Stimulated activated CD4-positive, alpha-beta T cell treated with anti-CD3 and anti-CD28 coated beads, Interleukin-2, amount 100 ng/mL, for 4 hours (primary cell): Measurements from ENCODE around the gene SLC37A3.
"Not testable (repeated sequence)": the region's sequence is repeated elsewhere in the genome, so short reads cannot be mapped to it uniquely, and the experiment has no call there.

Experiments
- DNase-seq: peaks from one replicate; pipeline ENCODE4 v3.0.0-alpha.2; 2020; ENCODE audit warnings: low read depth

SLC37A3 gene, protein sequence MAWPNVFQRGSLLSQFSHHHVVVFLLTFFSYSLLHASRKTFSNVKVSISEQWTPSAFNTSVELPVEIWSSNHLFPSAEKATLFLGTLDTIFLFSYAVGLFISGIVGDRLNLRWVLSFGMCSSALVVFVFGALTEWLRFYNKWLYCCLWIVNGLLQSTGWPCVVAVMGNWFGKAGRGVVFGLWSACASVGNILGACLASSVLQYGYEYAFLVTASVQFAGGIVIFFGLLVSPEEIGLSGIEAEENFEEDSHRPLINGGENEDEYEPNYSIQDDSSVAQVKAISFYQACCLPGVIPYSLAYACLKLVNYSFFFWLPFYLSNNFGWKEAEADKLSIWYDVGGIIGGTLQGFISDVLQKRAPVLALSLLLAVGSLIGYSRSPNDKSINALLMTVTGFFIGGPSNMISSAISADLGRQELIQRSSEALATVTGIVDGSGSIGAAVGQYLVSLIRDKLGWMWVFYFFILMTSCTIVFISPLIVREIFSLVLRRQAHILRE

DNA sequence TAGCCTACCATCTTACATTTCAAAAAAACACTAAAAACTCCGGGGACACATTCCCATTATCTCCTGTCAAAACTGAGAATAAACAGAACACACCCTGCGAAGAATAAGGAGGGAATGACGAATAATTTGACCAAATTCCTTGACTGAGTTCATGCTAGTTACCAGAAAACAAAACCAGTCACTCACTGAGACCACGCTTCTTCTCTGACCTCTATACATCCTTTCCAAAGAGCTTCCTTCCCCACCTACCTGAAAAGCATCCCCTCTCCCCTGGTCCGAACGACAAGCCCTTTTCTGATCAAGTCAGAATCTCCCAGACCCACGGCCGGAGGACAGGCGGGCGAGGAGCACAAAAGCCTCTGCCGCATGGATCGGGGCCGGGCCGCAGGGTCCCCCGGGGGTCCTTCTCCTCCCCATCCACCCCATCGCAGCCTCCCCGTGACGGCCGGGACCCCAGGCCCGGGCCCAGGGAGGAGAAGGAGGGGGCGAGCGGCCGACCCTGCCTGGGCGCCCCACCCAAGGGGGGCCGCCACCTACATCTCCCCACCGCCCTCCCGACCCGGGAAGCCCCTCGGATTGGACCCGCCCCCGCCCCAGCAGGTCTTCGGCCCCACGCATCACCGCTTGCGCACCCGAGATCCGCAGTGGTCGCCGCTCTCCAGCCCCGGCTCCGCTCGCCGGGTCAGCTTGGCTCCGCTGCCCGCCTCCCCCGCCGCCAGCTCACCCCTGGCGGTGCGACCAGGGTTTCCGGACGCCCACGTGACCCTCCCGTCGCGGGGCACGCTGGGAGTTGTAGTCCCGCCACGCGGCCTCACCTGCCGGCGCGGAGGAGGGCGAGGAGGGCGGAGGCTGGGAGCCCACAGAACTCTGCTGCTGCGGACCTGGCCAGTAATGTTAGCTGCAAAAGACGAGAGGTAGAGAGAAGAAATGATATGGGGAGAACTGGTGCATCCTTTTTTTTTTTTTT lies at the start of gene SLC37A3:
SLC37A3 (minus strand) TSS at position 747 of the 967 bp plus-strand sequence. CDS start 16,004 bp downstream, outside the sequence.
- peak; percentile 82 for DNase-seq

DNA sequence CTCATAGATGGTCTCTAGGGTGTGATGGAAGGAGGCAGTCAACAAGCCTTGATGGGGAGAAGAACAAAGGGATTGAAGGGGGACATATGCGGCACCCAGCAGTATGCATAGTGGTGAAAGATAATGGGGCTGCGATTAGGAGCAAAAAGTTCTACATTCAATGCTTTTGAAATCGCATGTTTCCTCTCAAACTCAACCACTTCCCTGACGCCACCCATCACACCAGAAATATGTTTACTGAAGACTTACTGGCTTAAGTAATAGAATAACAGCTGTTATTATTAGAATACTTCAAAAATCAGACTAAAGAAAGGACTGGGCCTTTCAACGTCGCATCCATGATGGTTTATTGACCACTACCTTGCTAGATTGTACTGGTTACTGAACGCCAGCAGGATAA lies 49.5 kb upstream of the SLC37A3 start:
- DNase-seq, result no peak

DNA sequence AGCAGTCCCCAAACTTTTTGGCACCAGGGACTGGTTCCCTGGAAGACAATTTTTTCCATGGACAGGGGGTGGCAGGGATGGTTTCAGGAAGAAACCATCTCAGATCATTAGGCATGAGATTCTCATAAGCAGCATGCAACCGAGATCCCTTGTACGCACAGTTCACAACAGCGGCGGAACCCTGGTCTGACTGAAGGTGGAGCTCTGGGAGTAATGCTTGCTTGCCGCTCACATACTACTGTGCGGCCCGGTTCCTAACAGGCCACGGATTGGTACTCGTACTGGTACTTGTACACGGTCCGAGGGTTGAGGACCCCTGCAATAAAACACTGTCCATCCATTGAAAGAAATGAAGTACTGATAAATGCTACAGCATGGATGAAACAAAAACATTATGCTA lies 48.1 kb upstream of the SLC37A3 start:
- DNase-seq, result no peak

DNA sequence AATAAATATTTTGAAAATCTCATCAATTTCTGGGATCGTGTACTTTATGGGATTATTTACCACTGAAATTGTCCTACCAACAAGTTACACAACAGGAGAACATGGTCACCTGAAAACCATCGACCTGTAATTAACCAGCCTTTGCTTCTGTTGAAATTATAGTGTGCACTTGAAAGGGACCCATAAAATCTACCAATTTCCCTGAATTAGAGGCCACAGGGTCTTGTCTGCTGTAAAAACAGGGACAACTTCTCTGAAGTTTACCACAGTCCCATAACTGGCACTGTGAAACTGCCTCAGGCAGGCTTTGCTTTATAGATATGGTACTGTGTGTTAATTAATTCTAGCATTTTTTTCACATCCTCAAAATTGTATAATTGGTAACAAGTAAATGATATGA lies 43.2 kb upstream of the SLC37A3 start:
- DNase-seq, result no peak

DNA sequence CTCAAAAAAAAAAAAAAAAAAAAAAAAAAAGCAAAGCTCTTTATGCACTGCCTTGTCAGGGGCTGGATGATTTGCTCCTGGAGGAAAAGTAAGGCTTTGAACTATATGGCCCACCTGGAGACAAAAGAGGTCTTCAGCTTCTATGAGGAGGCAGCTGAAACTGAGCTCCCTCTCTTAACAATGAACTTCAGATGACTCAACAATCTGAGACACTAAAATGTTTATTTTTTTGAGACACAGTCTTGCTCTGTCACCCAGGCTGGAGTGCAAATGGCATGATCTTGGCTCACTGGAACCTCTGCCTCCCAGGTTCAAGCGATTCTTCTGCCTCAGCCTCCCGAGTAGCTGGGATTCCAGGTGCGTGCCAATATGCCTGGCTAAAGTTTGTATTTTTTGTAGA lies 42.3 kb upstream of the SLC37A3 start:
- no peak for DNase-seq

DNA sequence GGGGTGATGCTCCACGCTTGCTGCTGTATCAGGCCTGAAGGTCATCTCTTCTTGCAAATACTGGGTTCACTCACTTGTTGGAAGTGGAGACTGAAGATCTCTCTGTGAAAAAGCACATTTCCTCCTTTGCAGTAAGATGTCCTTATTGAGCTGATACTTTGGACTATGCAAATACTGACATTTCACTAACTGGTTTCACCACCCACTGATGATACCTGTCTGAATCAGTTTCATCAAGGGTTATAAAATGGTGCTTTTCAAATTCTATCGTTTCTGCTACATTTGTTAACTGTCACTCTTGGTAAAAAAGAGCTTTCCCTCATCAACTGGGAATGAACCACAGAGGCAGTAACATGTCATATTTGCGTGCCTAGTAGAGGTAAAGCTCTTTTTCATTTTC lies 41.0 kb upstream of the SLC37A3 start:
- no peak for DNase-seq

DNA sequence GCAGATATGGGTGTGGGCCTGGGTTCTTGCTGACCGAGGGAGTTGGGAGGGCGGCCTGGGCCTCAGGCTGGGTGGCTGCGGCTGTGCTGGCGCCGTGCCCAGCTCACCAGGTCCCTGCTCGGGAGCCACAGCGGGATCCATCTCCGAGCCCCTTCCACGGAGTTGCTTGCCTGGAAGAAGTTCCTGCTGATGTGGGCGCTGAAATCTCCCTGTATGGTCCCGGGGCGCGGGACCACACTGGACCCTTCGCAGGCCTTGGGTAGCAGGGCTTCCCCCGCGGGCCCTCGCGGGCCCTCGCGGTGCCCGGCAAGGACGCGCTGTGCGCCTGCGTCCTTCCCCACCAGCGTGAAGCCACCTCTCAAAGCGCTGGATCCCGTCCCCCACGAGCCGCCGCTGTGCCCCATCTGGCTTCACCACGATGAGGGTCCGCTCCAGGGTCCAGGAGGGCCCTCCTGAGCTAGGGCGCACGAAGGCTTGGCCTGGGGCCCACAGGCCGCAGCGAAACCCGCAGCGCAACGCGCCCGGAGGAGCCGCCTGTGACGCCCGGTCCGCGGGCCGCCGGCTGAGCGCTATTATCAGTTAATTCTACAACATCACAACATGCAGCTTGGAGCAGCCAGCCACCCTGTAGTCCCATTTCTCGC lies 37.0 kb upstream of the SLC37A3 start:
- no peak for DNase-seq

DNA sequence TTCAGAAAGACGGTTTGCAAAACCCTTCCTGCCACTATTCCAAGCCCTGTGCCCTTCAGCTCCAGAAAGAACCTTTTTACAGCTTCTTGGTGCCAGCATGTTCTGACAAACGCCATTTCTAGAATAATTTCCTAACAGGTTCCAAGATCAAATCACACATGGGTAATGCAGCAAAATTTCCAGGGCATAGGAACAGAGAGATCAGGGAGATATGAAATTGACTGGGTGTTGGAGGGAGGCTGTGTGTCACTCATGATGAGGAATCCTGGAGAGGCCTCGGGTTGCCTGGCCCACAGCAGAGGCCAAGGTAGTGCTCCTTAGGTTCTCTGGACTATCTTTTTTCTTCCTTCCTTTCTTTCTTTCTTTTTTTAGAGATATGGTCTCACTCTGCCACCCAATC lies 35.1 kb upstream of the SLC37A3 start:
- DNase-seq, result no peak

DNA sequence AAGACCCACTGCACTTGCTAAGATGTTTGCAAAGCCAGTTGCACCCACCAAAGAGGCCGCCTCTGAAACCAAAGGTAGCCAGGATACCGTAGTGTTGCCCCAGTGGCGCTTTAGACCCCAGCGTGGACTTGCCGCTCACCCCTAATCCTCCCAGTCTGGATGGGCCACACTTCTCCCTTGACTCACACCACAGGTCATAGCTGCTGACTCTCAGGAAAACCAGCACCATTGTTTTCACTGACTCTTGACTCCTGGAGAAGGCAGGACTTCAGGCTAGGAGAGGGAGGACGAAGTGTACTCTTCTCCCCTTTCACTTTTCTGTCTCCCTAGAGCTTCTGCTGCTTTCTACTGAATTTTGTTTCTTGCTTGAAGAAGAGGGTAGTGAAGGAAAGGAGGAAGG lies 27.8 kb upstream of the SLC37A3 start:
- DNase-seq, result no peak

DNA sequence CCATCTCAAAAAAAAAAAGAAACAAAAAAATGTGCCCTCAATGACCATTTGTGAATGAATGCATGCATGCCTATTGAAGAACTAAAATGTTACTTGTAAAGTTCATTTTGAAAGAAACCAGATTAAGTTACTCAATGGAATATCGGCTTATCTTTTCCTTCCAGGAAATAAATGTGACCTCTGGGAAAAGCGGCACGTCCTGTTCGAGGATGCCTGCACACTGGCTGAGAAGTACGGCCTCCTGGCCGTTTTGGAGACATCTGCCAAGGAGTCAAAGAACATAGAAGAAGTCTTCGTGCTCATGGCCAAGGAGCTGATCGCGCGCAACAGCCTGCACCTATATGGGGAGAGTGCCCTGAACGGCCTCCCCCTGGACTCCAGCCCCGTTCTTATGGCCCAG lies 27.4 kb upstream of the SLC37A3 start:
- DNase-seq, result no peak

DNA sequence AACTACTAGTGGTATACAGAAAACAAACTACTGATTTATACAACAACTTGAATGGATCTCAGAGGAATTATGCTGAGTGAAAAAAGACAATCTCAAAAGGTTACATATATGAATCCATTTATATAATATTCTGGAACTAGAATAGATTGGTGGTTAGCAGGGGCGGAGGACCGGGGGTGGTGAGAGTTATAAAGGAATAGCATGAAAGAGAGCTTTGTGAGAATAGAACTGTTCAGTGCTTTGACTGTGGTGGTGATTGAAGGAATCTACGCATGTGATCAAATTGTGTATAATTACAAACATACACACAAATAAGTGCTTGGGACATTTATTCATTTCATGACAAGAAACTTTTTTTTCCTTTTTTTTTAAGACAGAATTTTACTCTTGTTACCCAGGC lies 25.2 kb upstream of the SLC37A3 start:
- DNase-seq, result no peak

DNA sequence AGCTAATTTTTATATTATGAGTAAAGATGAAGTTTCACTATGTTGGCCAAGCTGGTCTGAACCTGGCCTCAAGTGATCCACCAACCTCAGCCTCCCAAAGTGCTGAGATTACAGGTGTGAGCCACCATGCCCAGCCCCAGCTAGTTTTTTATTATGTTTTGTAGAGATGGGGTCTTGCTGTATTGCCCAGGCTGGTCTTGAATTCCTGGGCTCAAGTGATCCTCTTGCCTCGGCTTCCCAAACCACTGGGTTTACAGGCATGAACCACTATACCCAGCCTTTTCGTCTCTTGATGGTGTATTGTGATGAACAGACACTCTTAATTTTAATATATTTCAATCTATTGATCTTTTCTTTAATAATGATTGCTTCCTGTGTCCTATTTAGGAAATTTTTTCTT lies 23.2 kb upstream of the SLC37A3 start:
- DNase-seq, result no peak

DNA sequence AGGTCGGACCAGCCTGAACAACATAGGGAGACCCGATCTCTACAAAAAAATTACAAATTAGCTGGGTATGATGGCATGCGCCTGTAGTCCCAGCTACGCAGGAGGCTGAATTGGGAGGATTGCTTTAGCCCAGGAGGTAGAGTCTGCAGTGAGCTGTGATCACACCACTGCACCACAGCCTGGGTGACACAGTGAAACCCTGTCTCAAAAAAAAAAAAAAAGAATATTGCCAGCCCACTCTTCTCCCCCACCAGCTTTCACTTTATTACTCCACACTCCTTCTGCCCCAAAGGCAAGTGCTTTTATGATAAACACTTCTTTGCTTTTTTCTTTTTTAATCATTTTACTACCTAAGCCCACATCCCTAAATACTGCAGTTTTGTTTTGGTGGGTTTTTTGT lies 20.3 kb upstream of the SLC37A3 start:
- DNase-seq, result no peak

DNA sequence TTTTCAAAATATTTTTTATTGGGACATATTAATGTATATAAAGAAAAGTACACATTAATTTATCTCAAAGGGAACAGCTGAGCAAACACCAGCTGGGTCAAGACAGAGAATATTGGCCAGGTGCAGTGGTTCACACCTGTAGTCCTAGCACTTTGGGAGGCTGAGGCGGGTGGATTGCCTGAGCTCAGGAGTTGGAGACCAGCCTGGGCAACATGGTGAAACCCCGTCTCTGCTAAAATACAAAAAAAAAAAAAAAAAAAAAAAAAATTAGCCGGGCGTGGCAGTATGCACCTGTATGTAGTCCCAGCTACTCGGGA lies 19.8 kb upstream of the SLC37A3 start:
- not testable (repeated sequence) for DNase-seq

DNA sequence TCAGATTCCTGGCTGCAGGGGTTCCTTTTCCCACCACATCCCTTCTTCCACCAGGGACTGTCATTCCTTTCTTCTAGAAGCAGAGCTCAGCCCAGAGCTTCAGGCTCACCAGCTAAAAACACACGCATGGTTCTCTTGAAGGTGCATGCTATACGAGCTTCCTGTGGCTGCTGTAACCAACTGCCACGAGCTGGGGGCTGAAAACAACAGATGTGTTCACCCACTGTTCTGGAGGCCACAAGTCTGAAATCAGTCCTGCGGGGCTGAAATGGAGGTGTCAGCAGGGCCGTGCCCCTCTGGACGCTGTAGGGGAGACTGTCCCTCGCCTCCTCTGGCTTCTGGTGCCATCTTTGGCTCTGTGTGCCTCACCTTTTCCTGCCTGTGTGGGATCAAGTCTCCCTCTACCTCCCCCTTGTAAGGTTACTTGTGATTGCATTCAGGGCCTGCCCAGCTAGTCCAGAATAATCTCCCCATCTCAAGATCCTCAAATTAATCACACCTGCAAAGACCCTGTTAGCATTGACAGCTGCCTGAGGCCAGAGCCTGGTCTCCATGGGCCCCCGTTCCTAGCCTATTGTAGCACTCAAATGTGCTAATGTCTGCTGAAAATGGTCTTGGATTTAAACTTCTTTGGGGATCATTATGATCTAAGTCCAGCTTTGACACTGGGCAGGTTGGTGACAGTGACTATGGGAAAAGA lies 19.3 kb upstream of the SLC37A3 start:
- DNase-seq, result no peak

DNA sequence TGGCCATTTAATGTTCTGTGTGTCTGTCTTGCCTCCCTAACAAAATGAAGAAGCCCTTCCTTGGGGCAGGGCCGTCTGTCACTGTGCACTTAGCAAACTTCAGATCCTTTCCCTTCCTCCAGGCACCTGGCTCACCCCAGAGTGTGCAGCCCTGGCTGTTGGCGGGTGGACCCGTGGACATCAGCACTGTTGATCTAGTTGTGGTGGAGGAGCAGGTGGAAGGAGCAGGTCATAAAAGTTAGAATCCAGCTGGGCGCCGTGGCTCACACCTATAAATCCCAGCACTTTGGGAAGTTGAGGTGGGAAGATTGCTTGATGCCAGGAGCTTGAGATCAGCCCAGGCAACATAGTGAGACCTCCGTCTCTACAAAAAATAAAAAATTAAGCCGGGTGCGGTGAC lies 18.2 kb upstream of the SLC37A3 start:
- DNase-seq, result no peak

DNA sequence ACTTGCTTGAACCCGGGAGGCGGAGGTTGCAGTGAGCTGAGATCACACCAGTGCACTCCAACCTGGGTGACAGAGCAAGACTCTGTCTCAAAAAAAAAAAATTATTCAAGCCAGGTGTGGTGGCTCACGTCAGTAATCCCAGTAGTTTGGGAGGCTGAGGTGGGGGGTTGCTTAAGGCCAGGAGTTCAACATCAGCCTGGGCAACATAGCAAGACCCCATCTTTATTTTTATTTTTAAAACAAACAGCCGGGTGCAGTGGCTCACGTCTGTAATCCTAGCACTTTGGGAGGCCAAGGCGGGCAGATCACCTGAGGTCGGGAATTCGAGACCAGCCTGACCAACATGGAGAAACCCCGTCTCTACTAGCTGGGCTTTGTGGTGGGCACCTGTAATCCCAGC lies 17.5 kb upstream of the SLC37A3 start:
- DNase-seq, result not testable (repeated sequence)

DNA sequence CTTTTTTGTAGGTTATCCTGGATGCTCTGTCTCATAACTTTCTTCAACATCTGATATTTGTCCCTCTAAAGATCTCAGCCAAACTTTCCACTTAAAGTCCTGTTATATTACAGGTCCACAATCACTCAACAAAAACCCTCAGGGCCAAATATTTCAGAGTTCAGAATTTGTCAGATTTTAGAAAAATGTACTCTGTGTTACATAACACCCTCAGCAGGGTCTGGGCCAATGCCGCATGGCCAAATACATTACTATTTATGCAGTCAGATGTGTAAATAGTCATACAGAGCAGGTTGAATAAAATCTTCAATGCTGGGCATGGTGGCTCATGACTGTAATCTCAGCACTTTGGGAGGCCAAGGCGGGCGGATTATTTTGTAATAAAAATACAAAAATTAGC lies 17.0 kb upstream of the SLC37A3 start:
- no peak for DNase-seq

DNA sequence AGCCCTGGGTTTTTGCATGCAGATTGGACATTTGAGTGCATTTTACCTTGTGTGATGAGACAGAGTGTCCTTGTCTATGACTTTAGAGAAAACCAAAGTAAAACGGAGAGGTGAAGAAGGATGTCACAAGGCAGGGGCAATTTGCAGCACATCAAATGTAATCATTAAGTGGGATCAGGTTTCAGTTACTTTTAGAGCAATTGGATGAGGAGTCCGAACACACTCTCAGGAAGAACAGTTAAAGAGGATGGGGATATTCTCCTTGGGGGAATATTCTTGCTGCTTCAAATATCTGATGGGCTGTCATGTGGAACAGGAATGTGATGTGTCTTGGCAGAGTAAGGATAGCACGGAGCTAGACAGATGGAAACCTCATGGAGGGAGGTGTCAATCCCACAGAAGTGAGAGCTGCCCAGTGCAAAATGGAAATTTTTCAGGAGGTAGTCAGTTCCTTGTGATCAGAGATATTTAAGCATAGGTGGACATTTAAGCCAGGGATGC lies 6.3 kb upstream of the SLC37A3 start:
- DNase-seq, result no peak

DNA sequence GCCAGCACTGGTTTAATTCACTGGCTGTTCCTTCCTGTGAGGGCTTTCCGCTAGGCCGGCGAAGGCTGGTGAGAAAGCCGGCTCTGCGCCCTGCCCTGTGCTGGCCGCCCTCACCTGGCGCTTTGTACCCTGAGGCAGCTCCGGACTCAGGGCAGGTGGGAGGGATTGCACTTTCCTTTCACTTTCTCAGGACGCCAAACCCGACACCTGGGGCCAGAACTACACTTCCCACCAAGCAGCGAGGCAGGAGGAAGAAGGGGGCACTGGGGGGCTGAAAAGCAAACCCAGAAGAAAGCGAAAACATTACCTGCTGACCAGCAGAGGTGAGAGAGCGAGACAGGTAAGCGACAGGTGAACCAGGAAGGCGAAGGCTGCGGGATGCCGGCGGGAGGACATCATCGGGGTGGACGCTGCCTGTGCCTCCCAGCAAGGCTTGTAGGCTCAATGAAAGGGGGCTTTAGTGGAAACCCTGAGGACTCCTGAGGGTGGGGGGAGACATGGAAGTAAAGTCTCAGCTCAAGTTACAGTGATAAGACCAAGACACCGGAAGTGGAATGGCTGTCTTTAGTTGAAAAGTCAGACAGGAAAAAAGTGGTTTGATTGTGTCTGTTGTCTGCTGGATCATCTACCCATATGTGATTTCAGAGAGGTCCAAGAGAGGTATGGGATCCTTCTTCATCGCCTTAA lies 5.7 kb upstream of the SLC37A3 start, which contains the start of gene RAB19:
RAB19 (plus strand) TSS at position 181 of the 687 bp plus-strand sequence. CDS start 3,589 bp downstream, outside the sequence.
- DNase-seq, result peak; percentile 17
